ENCODE data around the gene EPAS1.

EPAS1 gene

GRCh38 chr2:46338674-46339073 lies 41.5 kb downstream of the EPAS1 start:
- CTCF ChIA-PET = no interaction called here
- TF ChIP-seq PKNOX1 (IDR thresholded peaks at IDR 0.05) (no peak), FOXK2 (IDR thresholded peaks at IDR 0.05) (no peak), HDGF (IDR thresholded peaks at IDR 0.05; ENCODE audit: borderline replicate concordance) (no peak), ELF4 (IDR thresholded peaks at IDR 0.05) (no peak), NFRKB (IDR thresholded peaks at IDR 0.05) (no peak), FOXM1 (IDR thresholded peaks at IDR 0.05; ENCODE audit: borderline replicate concordance) (no peak), LEF1 (IDR thresholded peaks at IDR 0.05; ENCODE audit: borderline replicate concordance) (no peak), ZNF384 (IDR thresholded peaks at IDR 0.05) (no peak), SUZ12 (IDR thresholded peaks at IDR 0.05) (no peak), SP1 (IDR thresholded peaks at IDR 0.05) (no peak), BHLHE40 (IDR thresholded peaks at IDR 0.05; ENCODE audit: borderline replicate concordance) (no peak), FOXA1 (IDR thresholded peaks at IDR 0.05) (no peak), CTBP1 (IDR thresholded peaks at IDR 0.05; ENCODE audit: borderline replicate concordance) (no peak), TARDBP (IDR thresholded peaks at IDR 0.05) (no peak), L3MBTL2 (conservative IDR thresholded peaks at IDR 0.05) (no peak), ARNT (IDR thresholded peaks at IDR 0.05) (no peak)
- POLR2A ChIA-PET = no interaction called here
- DNase-seq (ENCODE audit: extremely low spot score) = no peak

GRCh38 chr2:46339200-46339599 lies 42.0 kb downstream of the EPAS1 start:
- CTCF ChIA-PET = interaction anchor here (0.9 kb wide), 1 partner anchor 14 kb away, joined by 3 read pairs; no protein-coding TSS in a partner anchor
- POLR2A ChIA-PET = no interaction called here
- no peak for DNase-seq (ENCODE audit: extremely low spot score)
- no peak for TF ChIP-seq FOXA1 (IDR thresholded peaks at IDR 0.05)
- TF ChIP-seq FOXK2 (IDR thresholded peaks at IDR 0.05) = no peak
- no peak for TF ChIP-seq LEF1 (IDR thresholded peaks at IDR 0.05; ENCODE audit: borderline replicate concordance)
- no peak for TF ChIP-seq FOXM1 (IDR thresholded peaks at IDR 0.05; ENCODE audit: borderline replicate concordance)
- no peak for TF ChIP-seq NFRKB (IDR thresholded peaks at IDR 0.05)
- TF ChIP-seq SUZ12 (IDR thresholded peaks at IDR 0.05) = no peak
- TF ChIP-seq L3MBTL2 (conservative IDR thresholded peaks at IDR 0.05) = no peak
- no peak for TF ChIP-seq HDGF (IDR thresholded peaks at IDR 0.05; ENCODE audit: borderline replicate concordance)
- no peak for TF ChIP-seq ARNT (IDR thresholded peaks at IDR 0.05)
- no peak for TF ChIP-seq CTBP1 (IDR thresholded peaks at IDR 0.05; ENCODE audit: borderline replicate concordance)
- TF ChIP-seq ELF4 (IDR thresholded peaks at IDR 0.05) = no peak
- TF ChIP-seq BHLHE40 (IDR thresholded peaks at IDR 0.05; ENCODE audit: borderline replicate concordance) = no peak
- TF ChIP-seq PKNOX1 (IDR thresholded peaks at IDR 0.05) = no peak
- no peak for TF ChIP-seq SP1 (IDR thresholded peaks at IDR 0.05)
- no peak for TF ChIP-seq TARDBP (IDR thresholded peaks at IDR 0.05)
- TF ChIP-seq ZNF384 (IDR thresholded peaks at IDR 0.05) = no peak

- CTCF ChIA-PET = interaction anchor here (0.6 to 1.2 kb wide), 3 partner anchors 9 to 14 kb away, joined by 3 to 5 read pairs (median 3); no protein-coding TSS in a partner anchor
- no peak for DNase-seq (ENCODE audit: extremely low spot score)
- TF ChIP-seq FOXA1 (IDR thresholded peaks at IDR 0.05) = no peak
- POLR2A ChIA-PET = no interaction called here
Measured at GRCh38 chr2:46339676-46340459, 42.7 kb downstream of the EPAS1 start.

GRCh38 chr2:46340740-46341420 lies 43.7 kb downstream of the EPAS1 start:
- TF ChIP-seq PKNOX1 (IDR thresholded peaks at IDR 0.05) = no peak
- TF ChIP-seq HDGF (IDR thresholded peaks at IDR 0.05; ENCODE audit: borderline replicate concordance) = no peak
- no peak for TF ChIP-seq ARNT (IDR thresholded peaks at IDR 0.05)
- DNase-seq (ENCODE audit: extremely low spot score) = no peak
- CTCF ChIA-PET = interaction anchor here (0.6 to 1.2 kb wide), 2 partner anchors 9 to 10 kb away, joined by 3 to 5 read pairs; no protein-coding TSS in a partner anchor
- POLR2A ChIA-PET = no interaction called here

- POLR2A ChIA-PET = no interaction called here
- no peak for DNase-seq (ENCODE audit: extremely low spot score)
- no peak for TF ChIP-seq FOXM1 (IDR thresholded peaks at IDR 0.05; ENCODE audit: borderline replicate concordance)
- no peak for TF ChIP-seq CTBP1 (IDR thresholded peaks at IDR 0.05; ENCODE audit: borderline replicate concordance)
- TF ChIP-seq TARDBP (IDR thresholded peaks at IDR 0.05) = no peak
- TF ChIP-seq SP1 (IDR thresholded peaks at IDR 0.05) = no peak
- no peak for TF ChIP-seq ZNF384 (IDR thresholded peaks at IDR 0.05)
- TF ChIP-seq PKNOX1 (IDR thresholded peaks at IDR 0.05) = no peak
- no peak for TF ChIP-seq ELF4 (IDR thresholded peaks at IDR 0.05)
- TF ChIP-seq L3MBTL2 (conservative IDR thresholded peaks at IDR 0.05) = no peak
- no peak for TF ChIP-seq BHLHE40 (IDR thresholded peaks at IDR 0.05; ENCODE audit: borderline replicate concordance)
- TF ChIP-seq LEF1 (IDR thresholded peaks at IDR 0.05; ENCODE audit: borderline replicate concordance) = no peak
- no peak for TF ChIP-seq FOXA1 (IDR thresholded peaks at IDR 0.05)
- TF ChIP-seq FOXK2 (IDR thresholded peaks at IDR 0.05) = no peak
- TF ChIP-seq NFRKB (IDR thresholded peaks at IDR 0.05) = no peak
- no peak for TF ChIP-seq SUZ12 (IDR thresholded peaks at IDR 0.05)
- no peak for TF ChIP-seq HDGF (IDR thresholded peaks at IDR 0.05; ENCODE audit: borderline replicate concordance)
- CTCF ChIA-PET = interaction anchor here (0.9 kb wide), 1 partner anchor 49 kb away, joined by 4 read pairs; no protein-coding TSS in a partner anchor
Measured at GRCh38 chr2:46342566-46343315, 45.5 kb downstream of the EPAS1 start.

All from HEK293T (cell line).